CD8-positive, alpha-beta memory T cell (primary cell): ENCODE data around the gene MRPL49. TPM values are rescaled to one million over a fixed set of nuclear protein-coding genes. Genes with fewer than 3 reads are reported as not detected.
A peak's percentile ranks its signal among the peaks of the same experiment; 100 is the strongest.

Experiments
- CTCF ChIA-PET: fragments of 350-600 bp; sonication (Branson Sonifier 250); formaldehyde crosslinking; loops from one replicate; lab custom pipeline; 2021; ENCODE audit warnings: antibody characterized with exemption; lab: Charles Lee
- POLR2A ChIA-PET: fragments of 350-600 bp; sonication (Branson Sonifier 250); formaldehyde crosslinking; loops from one replicate; lab custom pipeline; 2021; ENCODE audit warnings: antibody characterized with exemption; lab: Charles Lee
- DNase-seq, 5 donors: peaks; one replicate each; pipeline versions ENCODE4 v3.0.0 to v3.0.0-alpha.2; 2020 to 2022; ENCODE audit warnings: mixed read lengths in 1 of 5
- H3K27ac ChIP-seq: one replicate; pipeline ENCODE4 v1.7.0; 2013; ENCODE audit warnings: low read depth, mild to moderate bottlenecking, low read length, moderate library complexity
- H3K27me3 ChIP-seq: 2 replicates; pipeline ENCODE4 v1.7.0; 2013; ENCODE audit warnings: low read length, mild to moderate bottlenecking; ENCODE audit not compliant: insufficient read depth, poor library complexity, severe bottlenecking
- H3K36me3 ChIP-seq: 2 replicates; pipeline ENCODE4 v1.7.0; 2013; ENCODE audit warnings: mild to moderate bottlenecking, low read length, moderate library complexity; ENCODE audit not compliant: insufficient read depth
- H3K4me1 ChIP-seq: 2 replicates; pipeline ENCODE4 v1.7.0; 2013; ENCODE audit warnings: mild to moderate bottlenecking, low read length, moderate library complexity; ENCODE audit not compliant: insufficient read depth
- H3K4me3 ChIP-seq: 2 replicates; pipeline ENCODE4 v1.7.0; 2013; ENCODE audit warnings: mild to moderate bottlenecking, low read length
- H3K9me3 ChIP-seq: 2 replicates; pipeline ENCODE4 v1.7.0; 2013; ENCODE audit warnings: mild to moderate bottlenecking, low read length
- H3K27ac Mint-ChIP-seq, 8 donors: one replicate each; pipeline ENCODE4 v1.8.0; 2020 to 2021; ENCODE audit warnings: mixed read lengths in 8 of 8, mild to moderate bottlenecking in 6 of 8, inconsistent platforms in 3 of 8, moderate library complexity in 3 of 8
- H3K27me3 Mint-ChIP-seq, 2 donors: one replicate each; pipeline ENCODE4 v1.8.0; 2020 to 2021; ENCODE audit warnings: mixed read lengths in 2 of 2, mild to moderate bottlenecking in 1 of 2, moderate library complexity in 1 of 2
- H3K36me3 Mint-ChIP-seq, 3 donors: one replicate each; pipeline ENCODE4 v1.8.0; 2020 to 2021; ENCODE audit warnings: mixed read lengths in 3 of 3, inconsistent platforms in 1 of 3, mild to moderate bottlenecking in 1 of 3
- H3K4me1 Mint-ChIP-seq, 3 donors: one replicate each; pipeline ENCODE4 v1.8.0; 2020 to 2021; ENCODE audit warnings: mixed read lengths in 3 of 3, inconsistent platforms in 1 of 3, mild to moderate bottlenecking in 1 of 3
- H3K4me3 Mint-ChIP-seq, 7 donors: one replicate each; pipeline ENCODE4 v1.8.0; 2020 to 2021; ENCODE audit warnings: mixed read lengths in 7 of 7, mild to moderate bottlenecking in 6 of 7, moderate library complexity in 4 of 7, inconsistent platforms in 2 of 7
- H3K9me3 Mint-ChIP-seq, 5 donors: one replicate each; pipeline ENCODE4 v1.8.0; 2020 to 2022; ENCODE audit warnings: mixed read lengths in 5 of 5, mild to moderate bottlenecking in 3 of 5, moderate library complexity in 2 of 5, inconsistent platforms in 1 of 5
- polyA plus RNA-seq: library from polyadenylated mRNA; unstranded; fragments of 300-500 nt; fragmentation: Illumina TruSeq; gene quantifications from one replicate; pipeline ENCODE4 v1.2.3, GENCODE V29; 2021
- total RNA-seq, 2 experiments: library from RNA; stranded (reverse); gene quantifications; one replicate each; pipeline ENCODE4 v1.2.3, GENCODE V29; 2021

The MRPL49 gene
- total and polyA plus RNA-seq, 3 experiments from 2014 or later, result 81.5 to 118 (median 117) TPM

- H3K4me1 Mint-ChIP-seq, result no peaks in the 10 kb centered on the region
- no peak overlapping the region for H3K4me3 Mint-ChIP-seq
- no peaks in the 10 kb centered on the region for H3K36me3 Mint-ChIP-seq
- H3K27ac Mint-ChIP-seq, result peak overlapping the region in 1 of 8 donors; percentile 3
- H3K36me3 ChIP-seq, result no peaks in the 10 kb centered on the region
- H3K27ac ChIP-seq, result no peak overlapping the region
- H3K9me3 ChIP-seq, result no peaks in the 10 kb centered on the region
- H3K9me3 Mint-ChIP-seq, result peaks cover 0 to 3% (median 0%) of the 10 kb centered on the region in 5 donors
- ChIA-PET CTCF (no interaction called here), POLR2A (interaction anchor here (0.5 kb wide), 1 partner anchor 89 kb away, joined by 4 read pairs; no protein-coding TSS in a partner anchor)
- no peak for DNase-seq
- no peaks in the 10 kb centered on the region for H3K27me3 ChIP-seq
- H3K4me1 ChIP-seq, result no peaks in the 10 kb centered on the region
- H3K4me3 ChIP-seq, result no peak overlapping the region
- peaks cover 0 to 4% of the 10 kb centered on the region in 2 donors for H3K27me3 Mint-ChIP-seq
Observed at GRCh38 chr11:65151331-65151899, 29.3 kb downstream of the MRPL49 start.

- POLR2A ChIA-PET, result interaction anchor here (0.5 kb wide), 1 partner anchor 89 kb away, joined by 4 read pairs; no protein-coding TSS in a partner anchor
- no peak overlapping the region for H3K27ac Mint-ChIP-seq
Observed at GRCh38 chr11:65152122-65152521, 30.0 kb downstream of the MRPL49 start.

GRCh38 chr11:65156256-65156655 lies 34.1 kb downstream of the MRPL49 start:
- Histone ChIP-seq H3K4me1 (no peaks in the 10 kb centered on the region), H3K4me3 (no peak overlapping the region), H3K27ac (no peak overlapping the region), H3K9me3 (no peaks in the 10 kb centered on the region), H3K36me3 (no peaks in the 10 kb centered on the region), H3K27me3 (no peaks in the 10 kb centered on the region)
- ChIA-PET POLR2A (no interaction called here), CTCF (no interaction called here)
- H3K4me1 Mint-ChIP-seq, result no peaks in the 10 kb centered on the region
- H3K36me3 Mint-ChIP-seq, result no peaks in the 10 kb centered on the region
- H3K4me3 Mint-ChIP-seq, result no peak overlapping the region
- H3K9me3 Mint-ChIP-seq, result no peaks in the 10 kb centered on the region
- no peak for DNase-seq
- peaks cover 9 to 15% of the 10 kb centered on the region in 2 donors for H3K27me3 Mint-ChIP-seq
- H3K27ac Mint-ChIP-seq, result no peak overlapping the region

More at GRCh38 chr11:65152122-65152521, 30.0 kb downstream of the MRPL49 start:
- Histone ChIP-seq H3K36me3 (no peaks in the 10 kb centered on the region), H3K4me1 (no peaks in the 10 kb centered on the region), H3K4me3 (no peak overlapping the region), H3K9me3 (no peaks in the 10 kb centered on the region), H3K27ac (no peak overlapping the region), H3K27me3 (no peaks in the 10 kb centered on the region)
- Mint-ChIP-seq H3K36me3 (no peaks in the 10 kb centered on the region), H3K4me1 (no peaks in the 10 kb centered on the region), H3K27me3 (peaks cover 0 to 4% of the 10 kb centered on the region in 2 donors), H3K4me3 (peak overlapping the region in 1 of 7 donors; percentile 15), H3K9me3 (peaks cover 0 to 3% (median 0%) of the 10 kb centered on the region in 5 donors)
- no peak for DNase-seq
- CTCF ChIA-PET, result no interaction called here

DNA sequence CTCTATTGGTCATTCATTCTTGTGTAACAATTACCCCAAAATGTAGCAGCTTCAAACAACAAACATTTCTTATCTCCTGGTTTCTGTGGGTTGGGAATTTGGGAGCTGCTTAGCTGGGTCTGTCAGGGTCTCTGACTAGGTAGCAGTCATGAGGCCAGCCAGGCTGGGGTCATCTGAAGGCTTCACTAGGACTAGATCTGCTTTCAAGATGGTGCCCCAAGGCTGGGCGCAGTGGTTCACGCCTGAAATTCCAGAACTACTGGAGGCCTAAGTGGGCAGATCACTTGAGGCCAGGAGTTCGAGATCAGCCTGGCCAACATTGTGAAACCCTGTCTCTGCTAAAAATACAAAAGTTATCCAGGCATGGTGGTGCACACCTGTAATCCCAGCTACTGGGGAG lies 34.8 kb downstream of the MRPL49 start:
- Histone ChIP-seq H3K4me1 (no peaks in the 10 kb centered on the region), H3K9me3 (no peaks in the 10 kb centered on the region), H3K27me3 (no peaks in the 10 kb centered on the region), H3K36me3 (no peaks in the 10 kb centered on the region), H3K4me3 (no peak overlapping the region), H3K27ac (no peak overlapping the region)
- peak overlapping the region in 1 of 8 donors; percentile 11 for H3K27ac Mint-ChIP-seq
- CTCF ChIA-PET, result no interaction called here
- H3K4me1 Mint-ChIP-seq, result no peaks in the 10 kb centered on the region
- H3K36me3 Mint-ChIP-seq, result no peaks in the 10 kb centered on the region
- POLR2A ChIA-PET, result no interaction called here
- no peaks in the 10 kb centered on the region for H3K9me3 Mint-ChIP-seq
- peaks cover 9 to 15% of the 10 kb centered on the region in 2 donors for H3K27me3 Mint-ChIP-seq
- no peak overlapping the region for H3K4me3 Mint-ChIP-seq
- no peak for DNase-seq

GRCh38 chr11:65157336-65157735 lies 35.2 kb downstream of the MRPL49 start:
- Mint-ChIP-seq H3K4me3 (no peak overlapping the region), H3K4me1 (no peaks in the 10 kb centered on the region), H3K27ac (no peak overlapping the region), H3K9me3 (no peaks in the 10 kb centered on the region), H3K27me3 (peaks cover 9 to 15% of the 10 kb centered on the region in 2 donors), H3K36me3 (no peaks in the 10 kb centered on the region)
- no peaks in the 10 kb centered on the region for H3K36me3 ChIP-seq
- no peak overlapping the region for H3K4me3 ChIP-seq
- DNase-seq, result no peak
- CTCF ChIA-PET, result no interaction called here
- H3K27ac ChIP-seq, result no peak overlapping the region
- no peaks in the 10 kb centered on the region for H3K4me1 ChIP-seq
- no peaks in the 10 kb centered on the region for H3K27me3 ChIP-seq
- no peaks in the 10 kb centered on the region for H3K9me3 ChIP-seq
- POLR2A ChIA-PET, result interaction anchor here (0.6 kb wide), 1 partner anchor 262 kb away, joined by 3 read pairs; no protein-coding TSS in a partner anchor

DNA sequence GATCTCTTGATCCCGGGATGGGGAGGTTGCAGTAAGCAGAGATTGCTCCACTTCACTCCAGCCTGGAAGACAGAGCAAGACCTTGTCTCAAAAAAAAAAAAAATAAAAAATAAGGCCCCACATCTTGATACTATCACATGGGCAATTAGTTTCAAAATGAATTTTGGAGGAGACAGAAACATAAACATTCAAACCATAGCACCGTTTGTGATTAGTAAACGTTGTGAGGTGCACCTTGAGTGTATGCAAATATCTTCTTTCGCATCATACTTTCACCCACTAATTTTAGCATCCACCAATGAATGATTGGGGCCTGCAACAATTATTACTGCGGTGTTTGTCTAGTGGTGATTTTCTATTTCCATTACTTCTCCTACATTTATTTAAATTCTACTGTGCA lies 36.9 kb downstream of the MRPL49 start:
- Mint-ChIP-seq H3K9me3 (no peaks in the 10 kb centered on the region), H3K4me3 (no peak overlapping the region), H3K4me1 (no peaks in the 10 kb centered on the region), H3K36me3 (no peaks in the 10 kb centered on the region), H3K27ac (no peak overlapping the region), H3K27me3 (peaks cover 9 to 15% of the 10 kb centered on the region in 2 donors)
- no peaks in the 10 kb centered on the region for H3K27me3 ChIP-seq
- CTCF ChIA-PET, result no interaction called here
- no peak overlapping the region for H3K27ac ChIP-seq
- POLR2A ChIA-PET, result no interaction called here
- H3K4me1 ChIP-seq, result no peaks in the 10 kb centered on the region
- DNase-seq, result no peak
- H3K36me3 ChIP-seq, result no peaks in the 10 kb centered on the region
- H3K4me3 ChIP-seq, result no peak overlapping the region
- H3K9me3 ChIP-seq, result no peaks in the 10 kb centered on the region

DNA sequence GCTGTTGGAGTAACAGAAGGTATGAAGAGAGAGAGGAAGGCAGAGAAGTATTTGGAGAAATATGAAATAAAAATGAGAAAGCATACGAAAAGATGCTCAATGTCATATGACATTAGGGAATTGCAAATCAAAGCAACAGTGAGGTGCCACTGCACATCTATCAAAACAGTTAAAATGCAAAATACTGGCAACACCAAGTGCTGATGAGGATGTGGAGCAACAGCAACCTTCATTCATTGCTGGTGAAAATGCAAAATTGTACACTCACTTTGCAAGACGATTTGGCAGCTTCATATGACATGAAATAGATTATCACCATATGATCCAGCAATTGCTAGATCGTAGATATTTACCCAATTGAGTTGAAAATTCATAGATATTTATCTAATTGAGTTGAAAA lies 38.5 kb downstream of the MRPL49 start:
- Mint-ChIP-seq H3K9me3 (no peaks in the 10 kb centered on the region), H3K36me3 (no peaks in the 10 kb centered on the region), H3K27me3 (peaks cover 11 to 15% of the 10 kb centered on the region in 2 donors), H3K4me3 (no peak overlapping the region), H3K27ac (no peak overlapping the region), H3K4me1 (no peaks in the 10 kb centered on the region)
- H3K9me3 ChIP-seq, result no peaks in the 10 kb centered on the region
- H3K4me3 ChIP-seq, result no peak overlapping the region
- H3K27me3 ChIP-seq, result no peaks in the 10 kb centered on the region
- H3K36me3 ChIP-seq, result no peaks in the 10 kb centered on the region
- ChIA-PET POLR2A (no interaction called here), CTCF (no interaction called here)
- DNase-seq, result no peak
- H3K27ac ChIP-seq, result no peak overlapping the region
- H3K4me1 ChIP-seq, result no peaks in the 10 kb centered on the region

- POLR2A ChIA-PET, result no interaction called here
Observed at GRCh38 chr11:65163684-65164083, 41.6 kb downstream of the MRPL49 start.

More at GRCh38 chr11:65163684-65164083, 41.6 kb downstream of the MRPL49 start:
- no peaks in the 10 kb centered on the region for H3K9me3 Mint-ChIP-seq
- no peaks in the 10 kb centered on the region for H3K36me3 Mint-ChIP-seq
- Histone ChIP-seq H3K36me3 (no peaks in the 10 kb centered on the region), H3K27me3 (no peaks in the 10 kb centered on the region), H3K27ac (no peak overlapping the region), H3K4me1 (no peaks in the 10 kb centered on the region), H3K4me3 (no peak overlapping the region), H3K9me3 (no peaks in the 10 kb centered on the region)
- DNase-seq, result no peak
- peaks cover 10 to 15% of the 10 kb centered on the region in 2 donors for H3K27me3 Mint-ChIP-seq
- no peak overlapping the region for H3K27ac Mint-ChIP-seq
- CTCF ChIA-PET, result interaction anchor here (1.0 kb wide), 1 partner anchor 18 kb away, joined by 3 read pairs; the partner anchor contains the start of gene CAPN1
- H3K4me3 Mint-ChIP-seq, result no peak overlapping the region
- H3K4me1 Mint-ChIP-seq, result no peaks in the 10 kb centered on the region
